ENCODE results near the gene TMEM109. TPM values are rescaled to one million over a fixed set of nuclear protein-coding genes. Genes with fewer than 3 reads are reported as not detected.

TMEM109 gene
- total and polyA plus RNA-seq, 2 experiments from 2014 or later = 35.9 to 95.2 TPM

- Histone ChIP-seq H3K9me3 (ENCODE audit: low read depth) (no peaks in the 10 kb centered on the region), H3K27ac (no peak overlapping the region), H3K36me3 (ENCODE audit: low read depth) (no peaks in the 10 kb centered on the region), H3K79me2 (ENCODE audit: insufficient read depth) (no peaks in the 10 kb centered on the region), H2AFZ (no peak overlapping the region), H3K4me2 (ENCODE audit: unreplicated experiment) (no peak overlapping the region), H3K27me3 (replicated peaks; ENCODE audit: insufficient read depth) (no peaks in the 10 kb centered on the region), H3K4me3 (no peak overlapping the region), H3F3A (ENCODE audit: insufficient read depth) (no peaks in the 10 kb centered on the region), H4K20me1 (ENCODE audit: insufficient read depth) (no peaks in the 10 kb centered on the region), H3K9me2 (ENCODE audit: insufficient read depth) (no peaks in the 10 kb centered on the region), H3K9ac (no peak overlapping the region), H3K4me1 (ENCODE audit: insufficient read depth) (no peaks in the 10 kb centered on the region)
- DNase-seq = no peak
- WGBS, 2 experiments (ENCODE audit: low coverage in 1 of 2, low lambda C conversion rate in 2 of 2, missing lambda C conversion rate in 2 of 2) = 79 to 80% methylated on average over 5 of the region's 5 CpGs
- in situ Hi-C loops (cut with MboI) = no loop called here
- TF ChIP-seq EZH2phosphoT487 (IDR thresholded peaks at IDR 0.05; ENCODE audit: insufficient read depth, low read depth) (no peak), EZH2 (IDR thresholded peaks at IDR 0.05; ENCODE audit: insufficient read depth, poor library complexity, severe bottlenecking) (no peak)
These were observed 18.8 kb downstream of the TMEM109 start for GRCh38 chr11:60932605-60933356.

GRCh38 chr11:60933416-60934123 lies 19.6 kb downstream of the TMEM109 start:
- H3K4me3 ChIP-seq = no peak overlapping the region
- no peak for TF ChIP-seq EZH2phosphoT487 (IDR thresholded peaks at IDR 0.05; ENCODE audit: insufficient read depth, low read depth)
- TF ChIP-seq EZH2 (IDR thresholded peaks at IDR 0.05; ENCODE audit: insufficient read depth, poor library complexity, severe bottlenecking) = no peak
- H2AFZ ChIP-seq = no peak overlapping the region
- no peaks in the 10 kb centered on the region for H4K20me1 ChIP-seq (ENCODE audit: insufficient read depth)
- no peaks in the 10 kb centered on the region for H3K9me2 ChIP-seq (ENCODE audit: insufficient read depth)
- H3K4me1 ChIP-seq (ENCODE audit: insufficient read depth) = no peaks in the 10 kb centered on the region
- no peaks in the 10 kb centered on the region for H3K79me2 ChIP-seq (ENCODE audit: insufficient read depth)
- H3K9ac ChIP-seq = no peak overlapping the region
- no peaks in the 10 kb centered on the region for H3K9me3 ChIP-seq (ENCODE audit: low read depth)
- no peak overlapping the region for H3K27ac ChIP-seq
- H3K27me3 ChIP-seq (replicated peaks; ENCODE audit: insufficient read depth) = no peaks in the 10 kb centered on the region
- no peaks in the 10 kb centered on the region for H3K36me3 ChIP-seq (ENCODE audit: low read depth)
- 85 to 87% methylated on average over 31 to 37 of the region's 37 CpGs for WGBS, 2 experiments (ENCODE audit: low coverage in 1 of 2, low lambda C conversion rate in 2 of 2, missing lambda C conversion rate in 2 of 2)
- no peak for DNase-seq
- in situ Hi-C loops (cut with MboI) = no loop called here
- H3K4me2 ChIP-seq (ENCODE audit: unreplicated experiment) = no peak overlapping the region
- H3F3A ChIP-seq (ENCODE audit: insufficient read depth) = no peaks in the 10 kb centered on the region

GRCh38 chr11:60934124-60934789 lies 20.3 kb downstream of the TMEM109 start:
- Histone ChIP-seq H3K4me3 (no peak overlapping the region), H4K20me1 (ENCODE audit: insufficient read depth) (no peaks in the 10 kb centered on the region), H3F3A (ENCODE audit: insufficient read depth) (no peaks in the 10 kb centered on the region), H3K9me2 (ENCODE audit: insufficient read depth) (no peaks in the 10 kb centered on the region), H3K27me3 (replicated peaks; ENCODE audit: insufficient read depth) (no peaks in the 10 kb centered on the region), H3K9me3 (ENCODE audit: low read depth) (no peaks in the 10 kb centered on the region), H3K4me2 (ENCODE audit: unreplicated experiment) (no peak overlapping the region), H3K36me3 (ENCODE audit: low read depth) (no peaks in the 10 kb centered on the region), H3K27ac (no peak overlapping the region), H3K79me2 (ENCODE audit: insufficient read depth) (no peaks in the 10 kb centered on the region), H3K4me1 (ENCODE audit: insufficient read depth) (no peaks in the 10 kb centered on the region), H3K9ac (no peak overlapping the region), H2AFZ (no peak overlapping the region)
- no peak for DNase-seq
- WGBS, 2 experiments (ENCODE audit: low coverage in 1 of 2, low lambda C conversion rate in 2 of 2, missing lambda C conversion rate in 2 of 2) = 89 to 90% methylated on average over 54 to 57 of the region's 57 CpGs
- in situ Hi-C loops (cut with MboI) = no loop called here
- no peak for TF ChIP-seq EZH2 (IDR thresholded peaks at IDR 0.05; ENCODE audit: insufficient read depth, poor library complexity, severe bottlenecking)
- no peak for TF ChIP-seq EZH2phosphoT487 (IDR thresholded peaks at IDR 0.05; ENCODE audit: insufficient read depth, low read depth)

GRCh38 chr11:60934790-60935605 lies 21.0 kb downstream of the TMEM109 start:
- Histone ChIP-seq H3K4me3 (no peak overlapping the region), H3F3A (ENCODE audit: insufficient read depth) (no peaks in the 10 kb centered on the region), H3K9ac (no peak overlapping the region), H3K79me2 (ENCODE audit: insufficient read depth) (no peaks in the 10 kb centered on the region), H3K4me2 (ENCODE audit: unreplicated experiment) (no peak overlapping the region), H2AFZ (no peak overlapping the region), H3K4me1 (ENCODE audit: insufficient read depth) (no peaks in the 10 kb centered on the region), H3K9me3 (ENCODE audit: low read depth) (no peaks in the 10 kb centered on the region), H3K36me3 (ENCODE audit: low read depth) (no peaks in the 10 kb centered on the region), H4K20me1 (ENCODE audit: insufficient read depth) (no peaks in the 10 kb centered on the region), H3K27ac (no peak overlapping the region), H3K27me3 (replicated peaks; ENCODE audit: insufficient read depth) (no peaks in the 10 kb centered on the region), H3K9me2 (ENCODE audit: insufficient read depth) (no peaks in the 10 kb centered on the region)
- in situ Hi-C loops (cut with MboI) = no loop called here
- no peak for DNase-seq
- WGBS, 2 experiments (ENCODE audit: low coverage in 1 of 2, low lambda C conversion rate in 2 of 2, missing lambda C conversion rate in 2 of 2) = 85 to 87% methylated on average over 18 to 19 of the region's 21 CpGs
- TF ChIP-seq EZH2 (IDR thresholded peaks at IDR 0.05; ENCODE audit: insufficient read depth, poor library complexity, severe bottlenecking) (no peak), EZH2phosphoT487 (IDR thresholded peaks at IDR 0.05; ENCODE audit: insufficient read depth, low read depth) (no peak)

Measured in GM23248 (cell line).